WTC11 (cell line): ENCODE results near the gene SLC48A1.

Source experiments
- ATF1 ChIP-seq: sonication (generic); formaldehyde crosslinking; IDR thresholded peaks from 2 replicates; pipeline ENCODE4 v1.8.1; 2023; ENCODE audit warnings: mild to moderate bottlenecking, moderate library complexity, missing genetic modification reagents
- ATF6 ChIP-seq: sonication (generic); formaldehyde crosslinking; IDR thresholded peaks from 2 replicates; pipeline ENCODE4 v1.8.1; 2023; ENCODE audit warnings: mild to moderate bottlenecking, missing genetic modification reagents
- CREB1 ChIP-seq: sonication (generic); formaldehyde crosslinking; IDR thresholded peaks from 2 replicates; pipeline ENCODE4 v1.8.0; 2023; ENCODE audit warnings: mild to moderate bottlenecking, missing genetic modification reagents
- CTCF ChIP-seq: fragments of 200-600 bp; IDR thresholded peaks from 2 replicates; pipeline ENCODE4 v1.8.0; 2022; ENCODE audit warnings: antibody characterized with exemption
- ESRRA ChIP-seq: sonication (generic); formaldehyde crosslinking; IDR thresholded peaks from 2 replicates; pipeline ENCODE4 v1.8.1; 2022; ENCODE audit warnings: mild to moderate bottlenecking, missing genetic modification reagents, borderline replicate concordance
- MAX ChIP-seq: sonication (generic); formaldehyde crosslinking; IDR thresholded peaks from 2 replicates; pipeline ENCODE4 v1.8.0; 2022; ENCODE audit warnings: mild to moderate bottlenecking, missing genetic modification reagents
- MXD4 ChIP-seq: fragments of 250-450 bp; sonication (Bioruptor Pico); IDR thresholded peaks from 2 replicates; pipeline ENCODE4 v1.8.0; 2021; ENCODE audit warnings: mild to moderate bottlenecking, moderate library complexity, borderline replicate concordance
- MYBL2 ChIP-seq: sonication (generic); formaldehyde crosslinking; IDR thresholded peaks from 2 replicates; pipeline ENCODE4 v1.8.1; 2023; ENCODE audit warnings: mild to moderate bottlenecking, moderate library complexity, missing genetic modification reagents
- NFYB ChIP-seq: sonication (generic); formaldehyde crosslinking; conservative IDR thresholded peaks from 2 replicates; pipeline ENCODE4 v1.8.0; 2022; ENCODE audit warnings: low read depth, missing genetic modification reagents
- USF2 ChIP-seq: sonication (generic); formaldehyde crosslinking; IDR thresholded peaks from 2 replicates; pipeline ENCODE4 v1.8.1; 2023; ENCODE audit warnings: mild to moderate bottlenecking, missing genetic modification reagents, moderate library complexity
- ZBTB21 ChIP-seq: sonication (generic); formaldehyde crosslinking; IDR thresholded peaks from 2 replicates; pipeline ENCODE4 v1.8.1; 2023; ENCODE audit warnings: mild to moderate bottlenecking, missing genetic modification reagents, borderline replicate concordance
- ZBTB43 ChIP-seq: sonication (generic); formaldehyde crosslinking; IDR thresholded peaks from 2 replicates; pipeline ENCODE4 v1.8.1; 2023; ENCODE audit warnings: mild to moderate bottlenecking, missing genetic modification reagents
- ZNF425 ChIP-seq: fragments of 250-450 bp; sonication (Bioruptor Pico); conservative IDR thresholded peaks from 2 replicates; pipeline ENCODE4 v1.9.0; 2021; ENCODE audit warnings: mild to moderate bottlenecking

- TF ChIP-seq CTCF (no peak), ZBTB21 (no peak), ATF1 (CRISPR knock-in tag) (no peak), ZBTB43 (CRISPR knock-in tag) (no peak), ZNF425 (CRISPR knock-in tag) (no peak), USF2 (CRISPR knock-in tag) (no peak), MAX (CRISPR knock-in tag) (no peak), MXD4 (CRISPR knock-in tag) (no peak), CREB1 (CRISPR knock-in tag) (no peak), NFYB (CRISPR knock-in tag) (no peak), MYBL2 (CRISPR knock-in tag) (no peak), ATF6 (CRISPR knock-in tag) (no peak), ESRRA (CRISPR knock-in tag) (no peak)
Observed at GRCh38 chr12:47774663-47775062, 1.6 kb downstream of the SLC48A1 start.
